ENCODE results near the gene MRPS23. TPM values are rescaled to one million over a fixed set of nuclear protein-coding genes. Genes with fewer than 3 reads are reported as not detected.

MRPS23 gene
- total RNA-seq, 3 donors from 2014 or later (not counting 1 experiment from before 2014, with no cell fraction given): 12.8 to 17.3 (median 17.2) TPM

GRCh38 chr17:57835333-57835900 lies 14.4 kb downstream of the MRPS23 start:
- Histone ChIP-seq H3K9me3 (ENCODE audit: control insufficient read depth, insufficient read depth, low read length) (no peaks in the 10 kb centered on the region), H3K4me3 (ENCODE audit: low read length) (no peak overlapping the region), H3K27ac (ENCODE audit: low read length) (no peak overlapping the region), H3K27me3 (ENCODE audit: control insufficient read depth, insufficient read depth, low read length) (no peaks in the 10 kb centered on the region), H3K4me1 (ENCODE audit: control insufficient read depth, insufficient read depth, low read length) (peaks cover 7% of the 10 kb centered on the region), H3K36me3 (ENCODE audit: control insufficient read depth, insufficient read depth, low read length) (peaks cover 27% of the 10 kb centered on the region)
- no peak overlapping the region for H3K4me3 Mint-ChIP-seq
- H3K9me3 Mint-ChIP-seq: no peaks in the 10 kb centered on the region
- no peaks in the 10 kb centered on the region for H3K27me3 Mint-ChIP-seq (ENCODE audit: low read depth in 2 of 2)
- intact Hi-C loops (cut with micrococcal nuclease): no loop called here
- DNase-seq: no peak
- no peak for TF ChIP-seq CTCF (IDR thresholded peaks at IDR 0.05)
- ATAC-seq: no peak
- no peaks in the 10 kb centered on the region for H3K4me1 Mint-ChIP-seq
- WGBS (ENCODE audit: insufficient coverage): 100% methylated on average over 2 of the region's 2 CpGs
- no peak overlapping the region for H3K27ac Mint-ChIP-seq
- H3K36me3 Mint-ChIP-seq: peaks cover 8% of the 10 kb centered on the region

GRCh38 chr17:57834146-57834741 lies 15.6 kb downstream of the MRPS23 start:
- intact Hi-C loops (cut with micrococcal nuclease): no loop called here
- Histone ChIP-seq H3K4me1 (ENCODE audit: control insufficient read depth, insufficient read depth, low read length) (peaks cover 7% of the 10 kb centered on the region), H3K27ac (ENCODE audit: low read length) (no peak overlapping the region), H3K27me3 (ENCODE audit: control insufficient read depth, insufficient read depth, low read length) (no peaks in the 10 kb centered on the region), H3K9me3 (ENCODE audit: control insufficient read depth, insufficient read depth, low read length) (no peaks in the 10 kb centered on the region), H3K4me3 (ENCODE audit: low read length) (no peak overlapping the region), H3K36me3 (ENCODE audit: control insufficient read depth, insufficient read depth, low read length) (peaks cover 17% of the 10 kb centered on the region)
- no peak for ATAC-seq
- no peak for TF ChIP-seq CTCF (IDR thresholded peaks at IDR 0.05)
- H3K27ac Mint-ChIP-seq: no peak overlapping the region
- no peaks in the 10 kb centered on the region for H3K9me3 Mint-ChIP-seq
- 77% methylated on average over 13 of the region's 13 CpGs for whole genome bisulfite sequencing (ENCODE audit: insufficient coverage)
- peaks cover 4% of the 10 kb centered on the region for H3K36me3 Mint-ChIP-seq
- no peak overlapping the region for H3K4me3 Mint-ChIP-seq
- no peak for DNase-seq
- no peaks in the 10 kb centered on the region for H3K27me3 Mint-ChIP-seq (ENCODE audit: low read depth in 2 of 2)
- no peaks in the 10 kb centered on the region for H3K4me1 Mint-ChIP-seq

GRCh38 chr17:57833179-57833939 lies 16.5 kb downstream of the MRPS23 start:
- H3K4me3 Mint-ChIP-seq: no peak overlapping the region
- intact Hi-C loops (cut with micrococcal nuclease): loop anchor here (1.0 to 2.0 kb wide), 2 partner anchors 590 to 703 kb away; no protein-coding TSS in a partner anchor
- peaks cover 8% of the 10 kb centered on the region for H3K36me3 ChIP-seq (ENCODE audit: control insufficient read depth, insufficient read depth, low read length)
- H3K4me1 ChIP-seq (ENCODE audit: control insufficient read depth, insufficient read depth, low read length): peaks cover 7% of the 10 kb centered on the region
- H3K9me3 Mint-ChIP-seq: no peaks in the 10 kb centered on the region
- DNase-seq (peak; percentile 44 to 88), ATAC-seq (peak; percentile 74 to 85 (median 81))
- TF ChIP-seq CTCF (IDR thresholded peaks at IDR 0.05): peak; percentile 94
- no peaks in the 10 kb centered on the region for H3K36me3 Mint-ChIP-seq
- H3K4me3 ChIP-seq (ENCODE audit: low read length): peak overlapping the region; percentile 20
- no peaks in the 10 kb centered on the region for H3K27me3 Mint-ChIP-seq (ENCODE audit: low read depth in 2 of 2)
- no peaks in the 10 kb centered on the region for H3K9me3 ChIP-seq (ENCODE audit: control insufficient read depth, insufficient read depth, low read length)
- H3K27ac Mint-ChIP-seq: no peak overlapping the region
- 10% methylated on average over 13 of the region's 13 CpGs for WGBS (ENCODE audit: insufficient coverage)
- no peaks in the 10 kb centered on the region for H3K27me3 ChIP-seq (ENCODE audit: control insufficient read depth, insufficient read depth, low read length)
- no peaks in the 10 kb centered on the region for H3K4me1 Mint-ChIP-seq
- H3K27ac ChIP-seq (ENCODE audit: low read length): no peak overlapping the region

All from natural killer cell (primary cell).